Activated T-cell treated with anti-CD3 and anti-CD28 coated beads for 24 hours (primary cell): ENCODE data around the gene RYR2.
"Not testable (repeated sequence)": the region's sequence is repeated elsewhere in the genome, so short reads cannot be mapped to it uniquely, and the experiment has no call there.

Experiments used
- DNase-seq: peaks from one replicate; pipeline ENCODE4 v3.0.0-alpha.2; 2020; ENCODE audit warnings: low read depth

The RYR2 gene

GRCh38 chr1:237261198-237261597 is 219.2 kb downstream of the RYR2 start:
- DNase-seq: no peak

- no peak for DNase-seq
Observed at GRCh38 chr1:237267743-237268142, 225.8 kb downstream of the RYR2 start.

GRCh38 chr1:237269938-237270337 is 228.0 kb downstream of the RYR2 start:
- DNase-seq: no peak

GRCh38 chr1:237270353-237270752 is 228.4 kb downstream of the RYR2 start:
- DNase-seq: no peak

GRCh38 chr1:237277994-237278393 is 236.0 kb downstream of the RYR2 start:
- DNase-seq: not testable (repeated sequence)

- DNase-seq: no peak
Observed at GRCh38 chr1:237279629-237280028, 237.6 kb downstream of the RYR2 start.

GRCh38 chr1:237281481-237281880 is 239.5 kb downstream of the RYR2 start:
- DNase-seq: no peak

- no peak for DNase-seq
Observed at GRCh38 chr1:237282208-237282783, 240.3 kb downstream of the RYR2 start.

- DNase-seq: no peak
Observed at GRCh38 chr1:237287876-237288521, 246.0 kb downstream of the RYR2 start.

- no peak for DNase-seq
Observed at GRCh38 chr1:237293804-237294203, 251.8 kb downstream of the RYR2 start.

GRCh38 chr1:237296861-237297260 is 254.9 kb downstream of the RYR2 start:
- DNase-seq: no peak

- DNase-seq: no peak
Observed at GRCh38 chr1:237300642-237301041, 258.7 kb downstream of the RYR2 start.

GRCh38 chr1:237303929-237304328 is 261.9 kb downstream of the RYR2 start:
- DNase-seq: no peak

GRCh38 chr1:237306726-237307125 is 264.7 kb downstream of the RYR2 start:
- no peak for DNase-seq

- DNase-seq: no peak
Observed at GRCh38 chr1:237309595-237310118, 267.7 kb downstream of the RYR2 start.

- DNase-seq: no peak
Observed at GRCh38 chr1:237316352-237316751, 274.4 kb downstream of the RYR2 start.

GRCh38 chr1:237318748-237319147 is 276.8 kb downstream of the RYR2 start:
- DNase-seq: no peak

- DNase-seq: no peak
Observed at GRCh38 chr1:237320890-237321289, 278.9 kb downstream of the RYR2 start.

GRCh38 chr1:237324226-237324625 is 282.2 kb downstream of the RYR2 start:
- no peak for DNase-seq

- no peak for DNase-seq
Observed at GRCh38 chr1:237327061-237327460, 285.1 kb downstream of the RYR2 start.

- DNase-seq: no peak
Observed at GRCh38 chr1:237340892-237341291, 298.9 kb downstream of the RYR2 start.

- no peak for DNase-seq
Observed at GRCh38 chr1:237341391-237341790, 299.4 kb downstream of the RYR2 start.

GRCh38 chr1:237342730-237343129 is 300.7 kb downstream of the RYR2 start:
- no peak for DNase-seq

GRCh38 chr1:237352747-237353146 is 310.8 kb downstream of the RYR2 start:
- DNase-seq: no peak
